Measurements from ENCODE around the gene AHCY.

- TF ChIP-seq CTCF (conservative IDR thresholded peaks at IDR 0.05) (no peak), EZH2 (IDR thresholded peaks at IDR 0.05; ENCODE audit: low read depth) (no peak)
Measured at GRCh38 chr20:34254979-34255378, 48.2 kb downstream of the AHCY start.
